ENCODE data around the gene ADAMTS19.

The ADAMTS19 gene

GRCh38 chr5:129672006-129672405, 211.9 kb downstream of the ADAMTS19 start:
- Histone ChIP-seq H4K20me1 (ENCODE audit: control insufficient read depth, insufficient read depth, low read depth, low read length) (no peaks in the 10 kb centered on the region), H3K36me3 (ENCODE audit: control insufficient read depth, low read length) (no peaks in the 10 kb centered on the region), H3K27ac (ENCODE audit: low read depth, low read length) (no peak overlapping the region), H3K4me1 (ENCODE audit: control insufficient read depth, low read length) (no peaks in the 10 kb centered on the region), H3K9me3 (ENCODE audit: control insufficient read depth, insufficient read depth, low read length) (no peaks in the 10 kb centered on the region), H3K9me2 (replicated peaks; ENCODE audit: control insufficient read depth, low read length) (no peaks in the 10 kb centered on the region), H3F3A (ENCODE audit: control insufficient read depth, insufficient read depth) (no peaks in the 10 kb centered on the region), H3K27me3 (ENCODE audit: control insufficient read depth, low read length) (no peaks in the 10 kb centered on the region), H3K4me2 (ENCODE audit: low read length) (no peak overlapping the region), H3K79me2 (ENCODE audit: control insufficient read depth, low read length) (no peaks in the 10 kb centered on the region), H3K4me3 (ENCODE audit: low read length) (no peak overlapping the region)
- TF ChIP-seq CTCF (IDR thresholded peaks at IDR 0.05; ENCODE audit: low read depth, low read length, poor library complexity, severe bottlenecking), result no peak
- TF ChIP-seq EZH2phosphoT487 (IDR thresholded peaks at IDR 0.05; ENCODE audit: borderline replicate concordance, low read length), result no peak

- Histone ChIP-seq H3K9me2 (replicated peaks; ENCODE audit: control insufficient read depth, low read length) (no peaks in the 10 kb centered on the region), H4K20me1 (ENCODE audit: control insufficient read depth, insufficient read depth, low read depth, low read length) (no peaks in the 10 kb centered on the region), H3K27me3 (ENCODE audit: control insufficient read depth, low read length) (no peaks in the 10 kb centered on the region)
Measured at GRCh38 chr5:129679671-129680070, 219.6 kb downstream of the ADAMTS19 start.

GRCh38 chr5:129687941-129688340, 227.8 kb downstream of the ADAMTS19 start:
- H3F3A ChIP-seq (ENCODE audit: control insufficient read depth, insufficient read depth), result no peaks in the 10 kb centered on the region
- no peak for TF ChIP-seq CTCF (IDR thresholded peaks at IDR 0.05; ENCODE audit: low read depth, low read length, poor library complexity, severe bottlenecking)
- TF ChIP-seq EZH2phosphoT487 (IDR thresholded peaks at IDR 0.05; ENCODE audit: borderline replicate concordance, low read length), result no peak
- H3K4me3 ChIP-seq (ENCODE audit: low read length), result no peak overlapping the region
- no peaks in the 10 kb centered on the region for H3K9me2 ChIP-seq (replicated peaks; ENCODE audit: control insufficient read depth, low read length)
- H3K4me2 ChIP-seq (ENCODE audit: low read length), result no peak overlapping the region
- no peaks in the 10 kb centered on the region for H3K9me3 ChIP-seq (ENCODE audit: control insufficient read depth, insufficient read depth, low read length)
- no peaks in the 10 kb centered on the region for H3K79me2 ChIP-seq (ENCODE audit: control insufficient read depth, low read length)
- H3K36me3 ChIP-seq (ENCODE audit: control insufficient read depth, low read length), result no peaks in the 10 kb centered on the region
- H3K27me3 ChIP-seq (ENCODE audit: control insufficient read depth, low read length), result no peaks in the 10 kb centered on the region
- no peaks in the 10 kb centered on the region for H3K4me1 ChIP-seq (ENCODE audit: control insufficient read depth, low read length)
- H3K27ac ChIP-seq (ENCODE audit: low read depth, low read length), result no peak overlapping the region
- no peaks in the 10 kb centered on the region for H4K20me1 ChIP-seq (ENCODE audit: control insufficient read depth, insufficient read depth, low read depth, low read length)

More at GRCh38 chr5:129679671-129680070, 219.6 kb downstream of the ADAMTS19 start:
- no peaks in the 10 kb centered on the region for H3F3A ChIP-seq (ENCODE audit: control insufficient read depth, insufficient read depth)
- no peak overlapping the region for H3K4me2 ChIP-seq (ENCODE audit: low read length)
- H3K27ac ChIP-seq (ENCODE audit: low read depth, low read length), result no peak overlapping the region
- no peaks in the 10 kb centered on the region for H3K79me2 ChIP-seq (ENCODE audit: control insufficient read depth, low read length)
- no peaks in the 10 kb centered on the region for H3K36me3 ChIP-seq (ENCODE audit: control insufficient read depth, low read length)
- no peaks in the 10 kb centered on the region for H3K9me3 ChIP-seq (ENCODE audit: control insufficient read depth, insufficient read depth, low read length)
- TF ChIP-seq EZH2phosphoT487 (IDR thresholded peaks at IDR 0.05; ENCODE audit: borderline replicate concordance, low read length) (no peak), CTCF (IDR thresholded peaks at IDR 0.05; ENCODE audit: low read depth, low read length, poor library complexity, severe bottlenecking) (no peak)
- no peak overlapping the region for H3K4me3 ChIP-seq (ENCODE audit: low read length)
- H3K4me1 ChIP-seq (ENCODE audit: control insufficient read depth, low read length), result no peaks in the 10 kb centered on the region

- no peak for TF ChIP-seq EZH2phosphoT487 (IDR thresholded peaks at IDR 0.05; ENCODE audit: borderline replicate concordance, low read length)
- TF ChIP-seq CTCF (IDR thresholded peaks at IDR 0.05; ENCODE audit: low read depth, low read length, poor library complexity, severe bottlenecking), result no peak
- H3K4me1 ChIP-seq (ENCODE audit: control insufficient read depth, low read length), result no peaks in the 10 kb centered on the region
- no peak overlapping the region for H3K4me3 ChIP-seq (ENCODE audit: low read length)
- H3K27me3 ChIP-seq (ENCODE audit: control insufficient read depth, low read length), result no peaks in the 10 kb centered on the region
- no peaks in the 10 kb centered on the region for H3K36me3 ChIP-seq (ENCODE audit: control insufficient read depth, low read length)
- no peaks in the 10 kb centered on the region for H4K20me1 ChIP-seq (ENCODE audit: control insufficient read depth, insufficient read depth, low read depth, low read length)
- H3K27ac ChIP-seq (ENCODE audit: low read depth, low read length), result no peak overlapping the region
- no peaks in the 10 kb centered on the region for H3F3A ChIP-seq (ENCODE audit: control insufficient read depth, insufficient read depth)
- no peak overlapping the region for H3K4me2 ChIP-seq (ENCODE audit: low read length)
- no peaks in the 10 kb centered on the region for H3K9me2 ChIP-seq (replicated peaks; ENCODE audit: control insufficient read depth, low read length)
- no peaks in the 10 kb centered on the region for H3K9me3 ChIP-seq (ENCODE audit: control insufficient read depth, insufficient read depth, low read length)
- no peaks in the 10 kb centered on the region for H3K79me2 ChIP-seq (ENCODE audit: control insufficient read depth, low read length)
Measured at GRCh38 chr5:129689045-129689444, 228.9 kb downstream of the ADAMTS19 start.
